PC-3 (cell line): ENCODE results near the gene LDLRAD1. TPM values are rescaled to one million over a fixed set of nuclear protein-coding genes. Genes with fewer than 3 reads are reported as not detected.
A peak's percentile ranks its signal among the peaks of the same experiment; 100 is the strongest.

Source experiments
- ATAC-seq: fragments of 200-7000 bp; cut with Tn5 transposase; 2 replicates; pipeline ENCODE4 v1.9.1; 2020; ENCODE audit warnings: mild to moderate bottlenecking, moderate library complexity
- BruUV-seq: library from RNA; stranded (reverse); fragments of 400-500 nt; replicated peaks from 2 replicates; lab custom pipeline; 2021; lab: Mats Ljungman, UMichigan
- CTCF ChIA-PET: fragments of 300-600 bp; sonication (Branson Sonifier 250); formaldehyde crosslinking; loops from one replicate; lab custom pipeline; 2022; ENCODE audit warnings: antibody characterized with exemption; lab: Charles Lee
- POLR2A ChIA-PET: fragments of 300-600 bp; sonication (Branson Sonifier 250); formaldehyde crosslinking; loops from one replicate; lab custom pipeline; 2022; ENCODE audit warnings: antibody characterized with exemption; ENCODE audit not compliant: unreplicated experiment; lab: Charles Lee
- DNase-seq: peaks from one replicate; pipeline ENCODE4 v3.0.0-alpha.2; 2015
- H2AFZ ChIP-seq: fragments of 300-600 bp; sonication (generic); 2 replicates; pipeline ENCODE4 v1.6.0; 2016; ENCODE audit warnings: antibody characterized with exemption, low read length
- H3F3A ChIP-seq: fragments of 300-600 bp; sonication (generic); one replicate; pipeline ENCODE4 v1.6.0; 2017; ENCODE audit warnings: antibody characterized with exemption, low read length, control low read depth, mild to moderate bottlenecking; ENCODE audit not compliant: unreplicated experiment
- H3K27ac ChIP-seq: fragments of 300-600 bp; sonication (generic); 2 replicates; pipeline ENCODE4 v1.5.1; 2016; ENCODE audit warnings: mild to moderate bottlenecking, low read length
- H3K27me3 ChIP-seq: fragments of 300-600 bp; sonication (generic); 2 replicates; pipeline ENCODE4 v1.6.1; 2016; ENCODE audit warnings: low read length, mixed read lengths
- H3K36me3 ChIP-seq: fragments of 300-600 bp; sonication (generic); 2 replicates; pipeline ENCODE4 v1.6.1; 2016; ENCODE audit warnings: low read depth, mixed run types, low read length, mixed read lengths
- H3K4me1 ChIP-seq: fragments of 300-600 bp; sonication (generic); 2 replicates; pipeline ENCODE4 v1.5.1; 2016; ENCODE audit warnings: low read length; ENCODE audit not compliant: insufficient read depth
- H3K4me2 ChIP-seq: fragments of 300-600 bp; sonication (generic); 2 replicates; pipeline ENCODE4 v1.6.0; 2016; ENCODE audit warnings: low read length
- H3K4me3 ChIP-seq: fragments of 300-600 bp; sonication (generic); 2 replicates; pipeline ENCODE4 v1.5.1; 2016; ENCODE audit warnings: mild to moderate bottlenecking, low read length, mixed read lengths
- H3K79me2 ChIP-seq: fragments of 300-600 bp; sonication (generic); 2 replicates; pipeline ENCODE4 v1.6.1; 2017; ENCODE audit warnings: low read length, mixed read lengths
- H3K9ac ChIP-seq: fragments of 300-600 bp; sonication (generic); 2 replicates; pipeline ENCODE4 v1.6.0; 2016; ENCODE audit warnings: mild to moderate bottlenecking, low read length
- H3K9me2 ChIP-seq: fragments of 300-600 bp; sonication (generic); replicated peaks from 2 replicates; pipeline ENCODE4 v1.6.1; 2016; ENCODE audit warnings: mixed run types, low read length, mixed read lengths
- H3K9me3 ChIP-seq: fragments of 300-600 bp; sonication (generic); 2 replicates; pipeline ENCODE4 v1.6.1; 2016; ENCODE audit warnings: low read length, mixed read lengths
- H4K20me1 ChIP-seq: fragments of 300-600 bp; sonication (generic); 2 replicates; pipeline ENCODE4 v1.6.1; 2016; ENCODE audit warnings: low read length, mixed read lengths
- EZH2 ChIP-seq: fragments of 300-600 bp; sonication (generic); IDR thresholded peaks from one replicate; pipeline ENCODE4 v1.6.1; 2017; ENCODE audit warnings: antibody characterized with exemption, mild to moderate bottlenecking, low read length; ENCODE audit not compliant: unreplicated experiment
- EZH2phosphoT487 ChIP-seq: fragments of 300-600 bp; sonication (generic); IDR thresholded peaks from 2 replicates; pipeline ENCODE4 v1.6.1; 2018; ENCODE audit warnings: mild to moderate bottlenecking, antibody characterized with exemption, low read length, borderline replicate concordance
- intact Hi-C: fragments of 100-400 bp; cut with micrococcal nuclease; formaldehyde crosslinking; loops from 2 replicates; pipeline ENCODE4 v1.9.0; 2023
- total RNA-seq: library from RNA; depleted of rRNA; stranded (reverse); fragments of >200 nt; gene quantifications from 2 replicates; pipeline ENCODE4 v1.2.3, GENCODE V29; 2014
- TF ChIP-seq, protein P1 (sequence below): fragments of 300-600 bp; sonication (generic); conservative IDR thresholded peaks from 2 replicates; pipeline ENCODE4 v1.5.1; 2017; ENCODE audit warnings: antibody characterized with exemption, low read depth, mild to moderate bottlenecking, low read length

LDLRAD1 gene
- total RNA-seq, 1 experiment from 2014 or later: not detected

DNA sequence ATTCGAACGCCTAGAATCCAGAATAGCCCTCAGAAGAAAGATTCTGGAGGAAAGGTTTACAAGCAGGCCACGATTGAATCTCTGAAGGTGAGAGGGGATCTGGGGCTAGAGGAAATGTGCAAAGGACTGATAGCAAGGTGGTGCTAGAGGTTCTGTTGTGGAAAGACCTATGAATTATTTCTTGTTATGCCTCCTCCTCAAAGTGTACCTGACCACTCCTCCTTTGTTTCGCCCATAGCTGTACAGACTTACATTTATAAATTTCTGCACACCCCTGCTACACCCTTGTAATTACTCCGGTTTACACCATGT is 36.4 kb upstream of the LDLRAD1 start:
- intact Hi-C loops: loop anchor here (5.0 to 10.0 kb wide), 3 partner anchors 87 to 190 kb away; partner anchors contain the start of genes IFT25 and LRRC42
- POLR2A ChIA-PET: no interaction called here
- peak overlapping the region; percentile 94 for H2AFZ ChIP-seq

DNA sequence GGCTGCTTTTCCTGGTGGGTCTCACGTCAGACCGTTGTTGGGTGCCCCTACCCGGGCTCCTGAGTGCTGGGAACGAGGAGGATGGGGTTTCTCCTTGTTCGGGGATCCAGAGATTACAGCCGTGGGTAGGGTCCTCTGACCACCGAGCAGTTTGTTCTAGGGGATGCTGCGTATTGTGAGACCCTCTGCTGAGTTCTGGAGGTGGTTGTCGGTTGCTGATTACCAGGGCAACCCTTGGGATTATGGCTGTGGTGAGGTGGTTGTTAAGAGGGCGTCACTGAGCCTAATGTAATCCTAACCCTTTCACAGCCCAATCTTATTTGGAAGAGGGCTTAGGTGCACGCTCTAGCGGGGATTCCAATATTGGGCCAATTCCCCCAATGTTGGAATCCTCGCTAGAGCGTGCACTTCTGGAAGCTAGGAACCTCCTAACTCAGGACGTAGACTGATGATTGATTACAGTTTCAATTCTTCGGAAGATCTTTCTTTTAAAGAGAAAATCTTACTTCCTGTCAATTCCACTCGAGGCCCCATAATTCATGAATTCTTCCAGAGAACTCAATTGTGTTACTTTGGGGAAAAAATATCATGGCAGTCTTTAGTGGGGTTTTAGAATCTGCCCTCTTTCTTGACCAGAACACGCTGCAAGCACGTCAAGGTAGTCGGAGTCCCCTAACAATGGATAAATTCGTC is 35.9 kb upstream of the LDLRAD1 start:
- TF ChIP-seq EZH2 (no peak), EZH2phosphoT487 (no peak)
- TF ChIP-seq, protein P1, sequence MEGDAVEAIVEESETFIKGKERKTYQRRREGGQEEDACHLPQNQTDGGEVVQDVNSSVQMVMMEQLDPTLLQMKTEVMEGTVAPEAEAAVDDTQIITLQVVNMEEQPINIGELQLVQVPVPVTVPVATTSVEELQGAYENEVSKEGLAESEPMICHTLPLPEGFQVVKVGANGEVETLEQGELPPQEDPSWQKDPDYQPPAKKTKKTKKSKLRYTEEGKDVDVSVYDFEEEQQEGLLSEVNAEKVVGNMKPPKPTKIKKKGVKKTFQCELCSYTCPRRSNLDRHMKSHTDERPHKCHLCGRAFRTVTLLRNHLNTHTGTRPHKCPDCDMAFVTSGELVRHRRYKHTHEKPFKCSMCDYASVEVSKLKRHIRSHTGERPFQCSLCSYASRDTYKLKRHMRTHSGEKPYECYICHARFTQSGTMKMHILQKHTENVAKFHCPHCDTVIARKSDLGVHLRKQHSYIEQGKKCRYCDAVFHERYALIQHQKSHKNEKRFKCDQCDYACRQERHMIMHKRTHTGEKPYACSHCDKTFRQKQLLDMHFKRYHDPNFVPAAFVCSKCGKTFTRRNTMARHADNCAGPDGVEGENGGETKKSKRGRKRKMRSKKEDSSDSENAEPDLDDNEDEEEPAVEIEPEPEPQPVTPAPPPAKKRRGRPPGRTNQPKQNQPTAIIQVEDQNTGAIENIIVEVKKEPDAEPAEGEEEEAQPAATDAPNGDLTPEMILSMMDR: no peak
- peaks cover 38% of the 10 kb centered on the region for H3K79me2 ChIP-seq
- H3K9ac ChIP-seq: peak overlapping the region; percentile 79
- no peak overlapping the region for H3K27ac ChIP-seq
- H3K4me3 ChIP-seq: peak overlapping the region; percentile 93
- H3K9me3 ChIP-seq: no peaks in the 10 kb centered on the region
- H3K27me3 ChIP-seq: no peaks in the 10 kb centered on the region
- no peaks in the 10 kb centered on the region for H3K36me3 ChIP-seq
- H2AFZ ChIP-seq: peak overlapping the region; percentile 94
- POLR2A ChIA-PET: no interaction called here
- H3K4me1 ChIP-seq: peaks cover 18% of the 10 kb centered on the region
- no peaks in the 10 kb centered on the region for H4K20me1 ChIP-seq
- intact Hi-C loops: loop anchor here (2.0 to 10.0 kb wide), 4 partner anchors 37 to 189 kb away; partner anchors contain the start of genes IFT25 and LRRC42
- TSS peak; percentile 68 for BruUV-seq
- DNase-seq: peak; percentile 18
- no peaks in the 10 kb centered on the region for H3F3A ChIP-seq
- peak overlapping the region; percentile 91 for H3K4me2 ChIP-seq
- H3K9me2 ChIP-seq: no peaks in the 10 kb centered on the region
- 0 out of 2 replicates have a peak, but pooled peaks have one; percentile 2 for ATAC-seq
- CTCF ChIA-PET: no interaction called here

More for the DNA sequence above, 36.4 kb upstream of the LDLRAD1 start:
- BruUV-seq: no TSS peak
- Histone ChIP-seq H3K36me3 (no peaks in the 10 kb centered on the region), H3K4me3 (peak overlapping the region; percentile 93), H3K9me3 (no peaks in the 10 kb centered on the region), H3K79me2 (peaks cover 33% of the 10 kb centered on the region), H3K4me1 (peaks cover 18% of the 10 kb centered on the region), H3K27me3 (no peaks in the 10 kb centered on the region), H3K9me2 (no peaks in the 10 kb centered on the region), H3K27ac (no peak overlapping the region), H3K9ac (peak overlapping the region; percentile 79; the same call in 1 of the 2 replicates), H3K4me2 (peak overlapping the region; percentile 91), H4K20me1 (no peaks in the 10 kb centered on the region), H3F3A (no peaks in the 10 kb centered on the region)
- DNase-seq: no peak
- CTCF ChIA-PET: interaction anchor here (0.6 kb wide), 1 partner anchor 98 kb away, joined by 3 read pairs; no protein-coding TSS in a partner anchor
- no peak for ATAC-seq
- TF ChIP-seq EZH2 (no peak), EZH2phosphoT487 (no peak)
- TF ChIP-seq, protein P1: no peak
